Activated CD4-positive, alpha-beta T cell treated with anti-CD3 and anti-CD28 coated beads for 4 hours (primary cell): Measurements from ENCODE around the gene MAGIX.
"Not testable (repeated sequence)": the region's sequence is repeated elsewhere in the genome, so short reads cannot be mapped to it uniquely, and the experiment has no call there.

Experiments used
- DNase-seq, 2 donors: peaks; one replicate each; pipeline ENCODE4 v3.0.0-alpha.2; 2020

The MAGIX gene

DNA sequence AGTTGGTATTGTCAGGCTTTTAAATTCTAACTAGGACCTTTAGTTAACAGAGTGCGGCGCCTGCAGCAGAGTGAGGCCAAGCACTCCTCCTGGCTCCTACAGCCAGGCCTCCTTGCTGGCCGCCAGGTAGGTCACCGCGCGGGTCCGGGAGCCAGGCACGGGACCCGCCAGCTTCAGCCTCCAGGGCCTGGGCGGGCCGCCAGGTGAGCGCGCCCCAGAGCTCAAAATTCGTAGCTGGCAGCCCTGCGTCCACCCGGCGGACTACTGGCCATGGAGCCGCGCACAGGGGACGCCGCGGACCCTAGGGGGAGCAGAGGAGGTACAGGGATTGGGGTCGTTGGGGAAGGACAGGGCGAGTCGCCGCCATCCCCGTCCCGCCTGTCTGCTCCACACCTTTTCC is at the start of gene MAGIX:
MAGIX (plus strand) TSS at position 139 of the 400 bp plus-strand sequence; CDS start at position 271, 132 bp downstream.
- DNase-seq = no peak

DNA sequence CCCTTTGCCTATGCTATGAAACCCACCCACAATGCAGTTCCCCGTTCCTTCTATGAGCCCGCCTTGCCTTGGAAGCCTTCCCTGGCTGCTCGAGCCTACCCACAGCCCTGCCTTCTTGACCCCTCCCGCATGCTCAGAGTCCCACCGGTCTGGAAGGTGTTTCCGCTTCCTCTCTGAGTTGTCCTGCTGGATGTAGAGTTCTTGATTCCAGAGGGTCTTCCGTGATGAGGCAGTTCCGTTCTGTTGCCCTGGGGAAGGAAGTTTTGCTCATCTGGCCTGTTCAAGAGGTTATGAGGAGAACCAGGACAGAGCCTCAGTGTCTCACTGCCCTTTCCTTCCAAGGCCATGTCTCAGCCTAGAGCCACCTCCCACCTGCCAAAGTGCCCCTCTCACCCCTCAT is 46.5 kb upstream of the MAGIX start:
- DNase-seq = no peak

DNA sequence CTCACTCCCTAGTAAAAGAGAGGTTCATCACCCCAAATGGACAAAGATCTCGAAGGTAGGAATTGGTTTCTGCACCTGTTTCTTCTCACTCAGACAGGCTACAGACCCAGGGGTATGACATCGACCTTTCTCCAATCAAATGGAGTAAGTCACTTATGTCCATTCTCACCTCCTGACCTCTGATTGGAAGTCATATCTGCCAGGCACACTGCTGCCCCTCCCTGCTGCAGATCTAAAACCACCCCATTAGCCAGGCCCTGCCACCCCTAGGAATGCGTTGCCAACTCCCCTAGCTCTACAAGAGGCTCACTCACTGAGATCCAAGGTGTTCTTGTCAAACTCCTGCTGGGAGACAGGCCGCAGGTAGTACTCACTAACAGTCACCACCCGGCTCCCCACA is 45.8 kb upstream of the MAGIX start:
- DNase-seq = no peak

DNA sequence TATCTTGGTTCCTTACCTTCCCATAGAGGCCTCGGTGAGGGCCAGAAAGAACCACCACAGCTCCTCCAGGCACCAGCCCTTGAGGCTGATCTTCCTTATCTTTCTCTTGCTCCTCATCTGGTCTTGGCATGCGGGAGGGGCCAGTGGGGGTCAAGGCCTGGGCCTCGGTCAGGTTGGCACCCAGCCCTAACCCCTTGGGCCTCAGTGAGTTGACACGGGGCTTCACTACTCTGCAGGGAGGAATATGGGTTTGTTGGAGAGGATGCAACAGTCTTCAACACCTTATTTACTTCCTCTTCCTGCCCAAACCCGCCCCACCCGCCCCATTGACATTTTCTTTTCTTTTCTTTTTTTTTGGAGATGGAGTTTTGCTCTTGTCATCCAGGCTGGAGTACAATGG is 45.0 kb upstream of the MAGIX start:
- no peak for DNase-seq

DNA sequence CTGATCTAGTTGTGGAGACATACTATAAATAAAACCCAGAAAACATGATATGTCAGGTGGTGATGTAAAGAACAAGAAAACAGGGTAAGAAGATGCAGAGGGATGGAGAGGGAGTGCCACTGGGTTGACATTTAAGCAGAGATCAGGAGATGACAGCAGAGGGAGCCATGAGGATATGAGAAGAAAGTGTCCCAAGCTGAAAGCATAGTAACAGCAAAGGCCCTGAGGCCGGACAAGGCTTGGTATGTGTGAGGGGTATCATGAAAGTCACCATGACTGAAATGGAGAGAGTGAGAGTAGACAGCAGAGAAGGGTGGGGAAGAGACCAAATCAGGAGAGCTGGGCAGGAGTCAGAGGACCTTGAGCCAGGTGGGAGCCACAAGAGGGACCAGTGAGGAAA is 42.5 kb upstream of the MAGIX start:
- no peak for DNase-seq

DNA sequence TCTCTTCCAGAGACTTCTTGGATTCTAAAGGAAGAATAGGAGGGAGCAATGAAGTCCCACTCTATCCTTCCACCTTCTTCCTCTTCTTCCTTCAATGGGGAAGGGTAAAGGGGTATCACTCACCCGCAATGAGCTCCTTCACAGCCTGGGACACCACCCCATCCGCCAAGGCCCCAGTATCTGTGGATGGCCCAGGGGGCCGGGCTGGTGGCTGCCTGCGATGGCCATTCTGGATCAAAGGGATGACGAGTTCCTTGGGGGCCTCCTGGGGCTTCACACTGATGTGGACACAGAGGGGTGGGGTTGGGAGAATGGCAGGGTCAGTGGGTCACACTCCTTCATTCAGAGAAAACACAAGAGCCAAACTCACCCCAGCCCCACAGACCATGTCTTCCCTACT is 40.1 kb upstream of the MAGIX start:
- no peak for DNase-seq

DNA sequence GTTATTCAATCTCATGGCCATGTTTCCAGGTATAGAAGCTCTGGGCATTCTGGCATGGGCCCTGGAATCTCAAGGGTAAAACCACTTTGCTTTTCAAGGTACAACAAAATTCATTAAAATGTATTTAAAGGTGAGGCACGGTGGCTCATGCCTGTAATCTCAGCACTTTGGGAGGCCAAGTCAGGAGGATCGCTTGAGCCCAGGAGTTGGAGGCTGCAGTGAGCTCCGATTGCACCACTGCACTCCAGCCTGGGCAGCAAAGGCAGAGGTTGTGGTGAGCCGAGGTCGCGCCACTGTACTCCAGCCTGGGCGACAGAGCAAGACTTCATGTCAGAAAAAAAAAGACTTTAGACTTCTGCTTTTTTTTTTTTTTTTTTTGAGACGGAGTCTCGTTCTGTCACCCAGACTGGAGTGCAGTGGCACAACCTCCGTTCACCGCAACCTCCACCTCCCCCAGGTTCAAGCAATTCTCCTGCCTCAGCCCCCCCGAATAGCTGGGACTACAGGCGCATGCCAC is 34.8 kb upstream of the MAGIX start:
- not testable (repeated sequence) for DNase-seq

DNA sequence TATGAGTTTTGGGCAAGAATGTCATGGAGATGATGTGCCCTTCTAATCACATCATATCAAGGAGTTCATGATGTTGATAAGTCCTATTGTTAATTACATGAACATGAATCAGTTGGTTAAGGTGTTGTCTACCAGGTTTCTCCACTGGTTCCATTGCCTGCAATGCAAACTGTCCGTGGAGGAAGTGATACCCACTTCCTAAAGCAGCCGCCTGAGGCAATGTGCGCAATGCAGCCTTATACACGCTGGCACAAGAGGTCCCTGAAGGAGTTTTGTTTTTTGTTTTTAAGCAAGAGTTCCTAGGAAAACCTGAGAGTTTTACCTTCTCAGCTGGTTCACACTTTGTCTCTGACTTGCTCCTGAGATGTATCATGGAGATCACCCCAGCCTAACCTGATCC is 33.1 kb upstream of the MAGIX start:
- no peak for DNase-seq

DNA sequence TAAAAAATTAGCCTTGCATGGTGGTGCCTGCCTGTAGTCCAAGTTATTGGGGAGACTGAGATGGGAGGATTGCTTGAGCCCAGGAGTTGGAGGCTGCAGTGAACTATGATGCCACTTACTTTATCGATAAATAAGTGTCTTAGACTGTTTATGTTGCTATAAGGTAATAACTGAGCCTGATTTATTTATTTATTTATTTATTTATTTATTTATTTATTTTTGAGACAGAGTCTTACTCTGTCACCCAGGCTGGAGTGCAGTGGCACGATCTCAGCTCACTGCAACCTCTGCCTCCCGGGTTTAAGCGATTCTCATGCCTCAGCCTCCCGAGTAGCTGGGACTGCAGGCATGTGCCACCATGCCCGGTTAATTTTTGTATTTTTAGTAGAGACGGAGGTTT is 30.3 kb upstream of the MAGIX start:
- not testable (repeated sequence) for DNase-seq

DNA sequence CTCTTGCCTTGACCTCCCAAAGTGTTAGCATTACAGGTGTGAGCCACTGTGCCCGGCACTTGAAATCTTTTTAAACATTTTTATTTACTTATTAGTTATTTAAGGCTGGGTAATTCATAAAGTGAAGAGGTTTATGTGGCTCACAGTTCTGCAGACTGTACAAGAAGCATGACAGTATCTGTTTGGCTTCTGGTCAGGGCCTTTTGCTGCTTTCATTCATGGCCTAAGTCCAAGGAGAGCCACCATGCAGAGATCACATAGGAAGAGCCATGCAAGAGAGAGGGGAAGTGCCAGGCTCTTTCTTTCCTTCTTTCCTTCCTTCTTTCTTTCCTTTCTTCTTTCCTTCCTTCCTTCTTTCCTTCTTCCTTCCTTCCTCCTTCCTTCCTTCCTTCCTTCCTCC is 28.8 kb upstream of the MAGIX start:
- no peak for DNase-seq

DNA sequence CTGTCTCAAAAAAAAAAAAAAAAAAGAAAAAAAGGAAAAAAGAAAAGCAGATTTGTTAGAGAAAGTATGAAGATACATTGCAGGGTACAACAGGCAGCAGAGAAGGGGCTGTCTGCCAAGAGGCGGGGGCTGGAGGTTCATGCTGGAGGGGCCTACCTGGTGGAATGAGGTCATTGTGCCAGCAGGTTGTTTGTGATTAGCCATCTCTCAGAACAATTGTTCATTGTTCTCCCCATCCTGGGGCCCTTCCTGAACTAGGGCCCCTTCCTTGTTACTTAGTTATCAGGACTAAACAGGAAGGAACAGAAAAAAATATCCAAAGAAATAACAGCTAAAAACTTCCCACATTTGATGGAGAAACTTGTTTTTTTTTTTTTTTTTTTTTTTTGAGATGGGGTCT is 25.1 kb upstream of the MAGIX start:
- no peak for DNase-seq

DNA sequence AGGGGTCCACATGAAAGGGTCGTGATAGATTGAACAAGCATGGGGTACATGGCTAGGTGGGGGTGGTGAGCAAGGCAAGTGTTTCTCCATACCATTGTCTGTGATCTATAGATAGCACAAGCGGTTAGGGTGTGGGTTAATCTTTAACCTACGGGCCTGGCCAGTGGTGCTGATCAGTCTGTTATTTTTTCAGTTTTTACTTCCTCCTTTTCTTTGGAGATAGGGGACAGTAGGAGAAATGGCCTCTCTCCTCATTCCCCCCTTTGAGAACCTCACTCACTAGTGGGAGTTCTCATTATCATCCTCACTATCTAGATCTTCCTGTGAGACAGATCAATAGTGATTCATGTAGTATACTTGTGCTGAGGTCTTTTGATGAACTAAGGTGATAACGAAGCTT is 22.8 kb upstream of the MAGIX start:
- no peak for DNase-seq

DNA sequence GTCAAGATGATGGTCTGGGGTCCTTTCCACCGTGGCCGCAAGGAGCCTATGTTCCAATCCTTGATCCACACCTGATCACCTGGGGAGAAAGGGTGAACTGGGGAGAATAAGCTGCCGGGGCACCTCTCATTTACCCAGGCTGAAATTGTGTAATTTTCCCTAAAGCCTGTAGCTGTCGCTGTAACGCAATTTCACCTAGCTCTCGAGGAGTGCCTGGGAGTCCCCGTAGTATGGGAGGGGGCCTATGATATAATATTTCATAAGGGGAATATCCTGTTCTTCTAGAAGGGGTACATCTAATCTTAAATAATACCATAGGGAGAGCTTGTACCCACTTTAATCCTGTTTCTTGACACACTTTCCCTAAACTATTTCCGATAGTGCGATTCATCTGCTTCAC is 20.3 kb upstream of the MAGIX start:
- not testable (repeated sequence) for DNase-seq

DNA sequence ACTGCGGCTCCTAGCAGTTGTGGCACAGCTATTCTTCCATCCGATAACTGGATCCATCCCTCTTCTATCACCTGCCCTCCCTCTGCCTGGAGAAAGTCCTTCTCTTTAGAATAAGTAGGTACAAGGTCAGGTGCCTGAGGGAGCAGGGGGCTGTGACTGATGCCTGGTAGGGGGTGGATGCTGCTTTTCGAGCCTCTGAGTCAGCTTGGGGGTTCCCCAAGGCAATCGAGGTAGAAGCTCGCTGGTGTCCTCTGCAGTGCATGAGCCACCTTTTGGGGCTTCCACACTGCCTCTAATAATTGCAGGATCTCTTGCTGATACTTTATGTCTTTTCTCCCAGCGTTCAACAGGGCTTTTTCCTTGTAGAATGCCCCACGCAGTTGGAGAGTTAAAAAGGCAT is 19.4 kb upstream of the MAGIX start:
- not testable (repeated sequence) for DNase-seq

DNA sequence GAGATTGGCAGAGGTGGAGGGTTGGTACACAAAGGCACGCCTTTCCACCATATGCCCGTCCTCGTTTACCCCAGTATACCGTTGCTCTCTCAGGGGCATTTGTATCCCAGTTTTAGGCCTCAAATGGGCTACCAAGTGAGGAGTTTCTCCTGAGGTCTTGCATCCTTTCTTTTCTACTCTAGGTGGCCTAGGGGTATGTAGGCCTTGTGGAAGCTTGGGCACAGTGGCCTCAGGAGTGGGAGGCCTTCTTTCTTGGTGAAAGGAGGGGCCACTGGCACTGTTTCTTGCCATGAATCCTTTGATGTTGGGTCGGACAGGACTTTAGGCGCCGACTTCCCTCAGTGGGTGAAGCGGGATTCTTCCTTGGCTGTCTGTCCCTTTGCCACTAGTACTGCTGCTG is 15.3 kb upstream of the MAGIX start:
- DNase-seq = no peak

DNA sequence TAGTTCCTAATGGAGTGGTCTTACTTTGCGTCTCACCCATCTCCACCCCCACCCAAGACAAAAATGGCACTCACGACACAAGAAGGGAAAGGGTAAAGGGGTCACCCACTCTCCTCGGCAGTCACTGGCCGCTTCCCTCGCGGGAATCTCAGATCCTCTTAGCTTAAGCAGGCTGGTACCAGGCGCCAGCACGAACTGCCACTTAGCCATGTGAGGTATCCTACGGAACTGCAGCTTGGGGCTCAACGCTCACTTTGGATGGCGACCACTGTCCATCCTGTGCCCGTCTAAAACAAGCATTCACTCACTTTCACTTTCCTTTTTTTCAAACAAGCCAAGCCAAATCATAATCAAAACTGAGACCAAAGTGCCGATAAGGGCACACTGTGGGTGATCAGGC is 14.6 kb upstream of the MAGIX start:
- no peak for DNase-seq

DNA sequence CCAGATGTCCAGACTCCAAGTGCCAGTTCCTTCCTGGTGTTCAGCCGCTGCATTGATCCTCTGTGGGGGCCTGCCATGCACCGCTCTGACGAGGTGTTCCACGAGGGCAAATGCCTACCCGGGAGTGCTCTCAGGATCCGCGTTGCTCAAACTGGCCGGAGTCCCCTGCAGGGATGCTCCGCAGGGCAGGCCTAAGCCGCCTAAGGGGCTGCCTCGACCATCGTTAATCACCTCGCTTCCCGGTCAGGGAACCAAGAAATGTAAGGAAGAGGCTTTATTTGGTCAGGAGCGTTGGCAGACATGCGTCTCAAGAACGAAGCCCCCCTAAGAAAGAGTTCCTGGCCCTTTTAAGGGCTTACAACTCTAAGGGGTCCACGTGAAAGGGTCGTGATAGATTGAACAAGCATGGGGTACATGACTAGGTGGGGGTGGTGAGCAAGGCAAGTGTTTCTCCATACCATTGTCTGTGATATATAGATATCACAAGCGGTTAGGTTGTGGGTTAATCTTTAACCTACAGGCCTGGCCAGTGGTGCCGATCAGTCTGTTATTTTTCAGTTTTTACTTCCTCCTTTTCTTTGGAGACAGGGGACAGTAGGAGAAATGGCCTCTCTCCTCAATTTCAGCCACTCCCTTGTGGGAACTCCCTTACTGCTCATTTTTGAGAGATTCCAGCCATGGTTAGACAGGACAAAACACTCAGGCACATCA is 14.0 kb upstream of the MAGIX start:
- DNase-seq = not testable (repeated sequence)

DNA sequence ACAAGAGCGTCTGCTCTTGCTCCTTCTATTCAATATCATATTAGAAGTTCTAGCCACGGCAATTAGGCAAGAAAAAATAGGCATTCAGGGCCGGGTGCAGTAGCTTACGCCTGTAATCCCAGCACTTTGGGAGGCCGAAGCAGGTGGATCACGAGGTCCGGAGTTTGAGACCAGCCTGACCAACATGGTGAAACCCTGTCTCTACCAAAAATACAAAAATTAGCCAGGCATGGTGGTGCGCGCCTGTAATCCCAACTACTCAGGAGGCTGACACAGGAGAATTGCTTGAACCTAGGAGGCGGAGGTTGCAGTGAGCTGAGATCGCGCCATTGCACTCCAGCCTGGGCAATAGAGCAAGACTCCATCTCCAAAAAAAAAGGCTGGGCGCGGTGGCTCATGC is 13.3 kb upstream of the MAGIX start:
- not testable (repeated sequence) for DNase-seq

DNA sequence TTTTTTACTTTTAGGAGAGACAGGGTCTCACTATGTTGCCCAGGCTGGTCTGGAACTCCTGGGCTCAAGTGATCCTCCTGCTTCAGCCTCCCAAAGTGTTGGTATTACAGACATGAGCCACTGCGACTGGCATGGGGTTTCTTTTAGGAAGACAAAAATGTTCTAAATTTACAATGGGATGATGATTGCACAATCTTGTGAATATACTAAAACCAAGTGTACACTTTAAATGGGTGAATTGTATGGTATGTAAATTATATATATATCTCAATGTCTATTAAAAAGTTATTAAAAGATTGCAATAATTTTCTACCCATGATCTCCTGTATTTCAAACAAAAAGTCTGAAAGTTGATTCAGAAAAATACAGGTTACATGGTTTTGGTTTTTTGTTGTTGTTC is 9.1 kb upstream of the MAGIX start:
- no peak for DNase-seq

DNA sequence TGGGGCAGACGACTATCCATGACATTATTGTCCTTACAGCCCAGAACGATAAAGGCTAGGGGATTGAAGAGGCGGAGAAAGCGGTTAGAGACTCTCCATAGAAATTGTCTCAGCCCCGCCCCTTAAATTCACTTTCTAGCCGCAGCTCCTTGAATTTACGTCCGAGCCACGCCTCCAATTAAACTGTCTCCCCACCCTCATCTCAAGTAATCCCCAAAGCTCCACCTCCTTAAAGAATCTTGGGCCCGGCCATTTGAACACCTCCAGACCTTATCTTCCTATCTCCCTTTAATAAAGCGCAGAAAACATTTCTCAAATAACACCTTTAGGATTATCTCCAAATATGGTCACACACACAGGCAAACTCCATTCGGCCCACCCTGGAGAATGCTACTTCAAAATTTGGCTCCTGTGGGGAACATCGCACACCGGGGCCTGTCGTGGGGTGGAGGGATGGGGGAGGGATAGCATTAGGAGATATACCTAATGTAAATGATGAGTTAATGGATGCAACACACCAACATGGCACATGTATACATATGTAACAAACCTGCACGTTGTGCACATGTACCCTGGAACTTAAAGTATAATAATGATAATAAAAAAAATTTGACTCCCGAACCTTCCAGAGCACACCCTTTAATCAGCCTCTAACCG is 7.2 kb upstream of the MAGIX start:
- peak; percentile 19 to 23 for DNase-seq

DNA sequence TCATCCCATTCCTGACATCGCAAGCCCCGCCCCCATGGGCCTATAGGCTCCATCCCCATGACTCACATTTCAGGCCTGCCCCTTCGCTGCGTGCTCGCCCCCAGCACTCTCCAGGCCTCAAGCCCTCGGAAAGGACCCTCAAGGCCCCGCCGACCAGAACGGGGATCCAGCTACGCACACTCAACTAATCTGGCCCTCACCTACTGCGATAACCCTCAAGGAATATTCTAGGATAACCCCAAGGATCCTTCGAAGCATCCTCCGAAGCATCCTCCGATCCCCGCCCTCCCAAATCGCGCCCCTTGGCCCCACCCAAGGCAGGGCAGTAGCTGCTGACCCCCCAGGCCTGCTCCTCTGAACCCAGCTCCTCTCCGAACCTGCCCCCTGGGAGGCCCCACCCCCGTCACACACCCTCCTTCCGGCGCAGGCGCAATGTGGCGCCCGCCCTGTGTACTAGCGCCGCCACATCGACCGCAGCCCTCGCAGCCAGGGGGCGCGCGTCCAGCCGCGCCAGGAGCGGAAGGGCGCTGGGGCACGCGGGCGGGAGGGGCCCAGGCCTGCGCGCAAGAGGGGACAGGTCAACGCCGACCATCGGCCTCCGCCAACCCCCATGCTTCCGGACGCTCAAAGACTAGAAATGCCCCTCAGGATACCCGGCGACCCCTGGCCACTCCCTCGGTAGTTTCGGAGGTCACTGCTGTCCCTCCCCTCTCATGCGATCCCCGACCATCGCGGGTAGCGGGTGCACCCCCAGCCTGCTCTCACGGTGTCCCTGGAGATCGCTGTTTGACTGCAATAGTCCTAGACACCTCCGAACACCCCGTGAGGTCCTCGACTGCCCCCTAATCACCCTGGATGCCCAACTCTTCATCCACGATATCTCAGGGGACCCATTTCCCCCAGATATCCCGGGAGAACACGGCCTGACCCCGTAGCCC is 6.4 kb upstream of the MAGIX start:
- DNase-seq = peak; percentile 81

DNA sequence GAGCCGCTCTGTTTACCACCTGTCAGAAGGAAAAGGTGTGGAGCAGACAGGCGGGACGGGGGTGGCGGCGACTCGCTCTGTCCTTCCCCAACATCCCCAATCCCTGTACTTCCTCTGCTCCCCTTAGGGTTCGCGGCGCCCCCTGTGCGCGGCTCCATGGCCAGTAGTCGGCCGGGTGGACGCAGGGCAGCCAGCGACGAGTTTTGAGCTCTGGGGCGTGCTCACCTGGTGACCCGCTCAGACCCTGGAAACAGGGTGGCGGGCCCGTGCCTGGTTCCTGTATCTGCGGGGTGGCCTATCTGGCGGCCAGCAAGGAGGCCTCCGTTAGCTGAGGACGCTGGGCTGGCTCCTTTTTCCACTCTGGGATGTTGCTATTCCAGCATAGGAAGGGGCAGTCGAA is 5.4 kb upstream of the MAGIX start:
- no peak for DNase-seq

DNA sequence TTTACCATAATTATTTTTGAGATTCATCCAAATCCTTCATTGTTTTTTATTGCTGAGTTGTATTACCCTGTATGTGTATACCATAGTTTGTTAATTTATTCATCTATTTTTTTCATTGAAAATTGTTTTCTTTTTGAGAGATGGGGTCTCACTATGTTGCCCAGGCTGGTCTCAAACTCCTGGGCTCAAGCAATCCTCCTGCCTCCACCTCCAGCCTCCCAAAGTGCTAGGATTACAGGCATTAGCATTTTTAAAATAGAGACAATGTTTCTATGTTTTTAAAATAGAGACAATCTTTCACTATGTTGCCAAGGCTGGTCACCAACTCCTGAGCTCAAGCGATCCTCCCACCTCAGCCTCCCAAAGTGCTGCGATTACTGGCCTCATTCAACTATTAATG is 1.6 kb upstream of the MAGIX start:
- DNase-seq = no peak

DNA sequence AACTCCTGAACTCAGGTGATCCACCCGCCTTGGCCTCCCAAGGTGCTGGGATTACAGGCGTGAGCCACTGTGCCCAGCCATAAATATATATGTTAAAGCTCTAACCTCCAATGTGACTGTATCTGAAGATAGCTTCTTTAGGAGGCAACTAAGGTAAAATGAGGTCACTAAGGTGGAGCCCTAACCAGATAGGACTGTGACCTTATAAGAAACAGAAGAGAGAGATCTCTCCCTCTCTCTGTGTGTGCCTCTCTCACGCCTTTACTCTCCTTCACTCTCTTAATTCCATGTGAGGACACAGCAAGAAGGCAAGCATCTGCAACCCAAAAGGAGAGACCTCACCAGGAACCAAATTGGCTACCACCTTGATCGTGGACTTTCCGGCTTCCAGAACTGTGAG is 926 bp upstream of the MAGIX start:
- no peak for DNase-seq
